Prostate gland (tissue), 2 donors: Measurements from ENCODE around the gene CFAP107. TPM values are rescaled to one million over a fixed set of nuclear protein-coding genes. Genes with fewer than 3 reads are reported as not detected.

Experiments used
- DNase-seq: peaks from one replicate; pipeline ENCODE4 v3.0.0-alpha.2; 2019; ENCODE audit warnings: low spot score
- H3K27ac ChIP-seq, 2 donors: fragments of 200-600 bp; sonication (generic); 2 replicates each; pipeline ENCODE4 v1.5.1; 2017 to 2019
- H3K27me3 ChIP-seq: fragments of 200-600 bp; sonication (generic); replicated peaks from 2 replicates; pipeline ENCODE4 v1.5.1; 2019; ENCODE audit not compliant: insufficient read depth
- H3K36me3 ChIP-seq, 2 donors: fragments of 200-600 bp; sonication (generic); 1 replicate in 1 of 2; 2 replicates in 1 of 2; pipeline versions ENCODE4 v1.5.1 to v1.8.1; 2017 to 2019
- H3K4me1 ChIP-seq: fragments of 200-600 bp; sonication (generic); replicated peaks from 2 replicates; pipeline ENCODE4 v1.5.1; 2019
- H3K4me3 ChIP-seq, 2 donors: fragments of 200-600 bp; sonication (generic); 2 replicates each; pipeline ENCODE4 v1.5.1; 2017 to 2019
- H3K9me3 ChIP-seq: fragments of 200-600 bp; sonication (generic); 2 replicates; pipeline ENCODE4 v1.5.1; 2017
- CTCF ChIP-seq, 4 experiments: fragments of 200-600 bp in 2 of 4; fragments of 450-650 bp in 2 of 4; sonication (generic) in 2 of 4; IDR thresholded peaks; 1 replicate in 3 of 4; 2 replicates in 1 of 4; pipeline ENCODE4 v1.5.1; 2016 to 2019; ENCODE audit warnings: antibody characterized with exemption in 4 of 4, mild to moderate bottlenecking in 2 of 4, moderate library complexity in 2 of 4
- POLR2A ChIP-seq: fragments of 450-650 bp; IDR thresholded peaks from one replicate; pipeline ENCODE4 v1.6.1; 2016; ENCODE audit warnings: antibody characterized with exemption, mild to moderate bottlenecking
- POLR2AphosphoS5 ChIP-seq: sonication (generic); formaldehyde crosslinking; IDR thresholded peaks from one replicate; pipeline ENCODE4 v1.6.1; 2017; ENCODE audit warnings: antibody characterized with exemption
- WGBS: methylation state at CpG from one replicate; pipeline ENCODE4 v1.1.5; 2018; 5-methylcytosine and 5-hydroxymethylcytosine counted together
- intact Hi-C: fragments of 100-400 bp; cut with DNase I; formaldehyde crosslinking; loops from one replicate; pipeline ENCODE4 v1.14.2; 2022
- total RNA-seq, 2 donors: library from RNA; depleted of rRNA; stranded (reverse); fragments of >200 nt; gene quantifications; one replicate each; pipeline ENCODE4 v1.1.0, GENCODE V29; 2016

Gene CFAP107
- 1 to 10 TPM in 1 of 2 donors, not detected in 1; 1.1 TPM for total RNA-seq

- Histone ChIP-seq H3K4me3 (no peak within 1 kb of the TSS), H3K9me3 (no peaks in the 10 kb centered on the region), H3K4me1 (no peaks in the 10 kb centered on the region), H3K27ac (no peak within 1 kb of the TSS), H3K27me3 (no peaks in the 10 kb centered on the region), H3K36me3 (no peaks in the 10 kb centered on the region)
- TF ChIP-seq POLR2AphosphoS5 = no peak
- no peak for TF ChIP-seq POLR2A
- no peak for TF ChIP-seq CTCF (IDR thresholded peaks at IDR 0.05)
- 15% methylated on average over 2 of the region's 2 CpGs for WGBS
- intact Hi-C loops = no loop called here
- no peak for DNase-seq
These were observed at the start of gene CFAP107 for GRCh38 chr1:12745992-12746323. Gene CFAP107 (plus strand): TSS chr1:12746200. CDS start chr1:12746431, 231 bp downstream.

GRCh38 chr1:12696658-12697057, 49.3 kb upstream of the CFAP107 start:
- DNase-seq = no peak
- Histone ChIP-seq H3K4me3 (no peak overlapping the region), H3K4me1 (no peaks in the 10 kb centered on the region), H3K36me3 (no peaks in the 10 kb centered on the region), H3K27me3 (peaks cover 2% of the 10 kb centered on the region), H3K9me3 (no peaks in the 10 kb centered on the region), H3K27ac (no peak overlapping the region)
- 85% methylated on average over 3 of the region's 3 CpGs for WGBS
- intact Hi-C loops = no loop called here
- TF ChIP-seq POLR2AphosphoS5 = no peak
- no peak for TF ChIP-seq CTCF (IDR thresholded peaks at IDR 0.05)
- TF ChIP-seq POLR2A = no peak

GRCh38 chr1:12697397-12697796, 48.6 kb upstream of the CFAP107 start:
- H3K27me3 ChIP-seq = peaks cover 2% of the 10 kb centered on the region
- no peaks in the 10 kb centered on the region for H3K4me1 ChIP-seq
- no peak for DNase-seq
- no peaks in the 10 kb centered on the region for H3K36me3 ChIP-seq
- H3K27ac ChIP-seq = no peak overlapping the region
- TF ChIP-seq POLR2A = no peak
- no peak for TF ChIP-seq CTCF (IDR thresholded peaks at IDR 0.05)
- TF ChIP-seq POLR2AphosphoS5 = no peak
- H3K4me3 ChIP-seq = no peak overlapping the region
- H3K9me3 ChIP-seq = no peaks in the 10 kb centered on the region
- 89% methylated on average over 3 of the region's 3 CpGs for WGBS
- intact Hi-C loops = no loop called here

- Histone ChIP-seq H3K4me1 (no peaks in the 10 kb centered on the region), H3K27me3 (no peaks in the 10 kb centered on the region), H3K4me3 (no peak overlapping the region), H3K36me3 (no peaks in the 10 kb centered on the region), H3K27ac (no peak overlapping the region), H3K9me3 (no peaks in the 10 kb centered on the region)
- DNase-seq = no peak
- intact Hi-C loops = no loop called here
- TF ChIP-seq POLR2A = no peak
- TF ChIP-seq CTCF (IDR thresholded peaks at IDR 0.05) = no peak
- TF ChIP-seq POLR2AphosphoS5 = no peak
- WGBS = 89% methylated on average over 6 of the region's 6 CpGs
These were observed 42.1 kb upstream of the CFAP107 start for GRCh38 chr1:12703821-12704451.

GRCh38 chr1:12706061-12706460, 39.9 kb upstream of the CFAP107 start:
- DNase-seq = no peak
- no peaks in the 10 kb centered on the region for H3K4me1 ChIP-seq
- intact Hi-C loops = no loop called here
- WGBS = 89% methylated on average over 3 of the region's 3 CpGs
- H3K9me3 ChIP-seq = no peaks in the 10 kb centered on the region
- no peak overlapping the region for H3K27ac ChIP-seq
- no peak overlapping the region for H3K4me3 ChIP-seq
- TF ChIP-seq CTCF (IDR thresholded peaks at IDR 0.05) (no peak), POLR2AphosphoS5 (no peak), POLR2A (no peak)
- H3K36me3 ChIP-seq = no peaks in the 10 kb centered on the region
- no peaks in the 10 kb centered on the region for H3K27me3 ChIP-seq
